ENCODE results near the gene TMEM120A. TPM values are rescaled to one million over a fixed set of nuclear protein-coding genes. Genes with fewer than 3 reads are reported as not detected.
A peak's percentile ranks its signal among the peaks of the same experiment; 100 is the strongest.
"Not testable (repeated sequence)": the region's sequence is repeated elsewhere in the genome, so short reads cannot be mapped to it uniquely, and the experiment has no call there.

TMEM120A gene
- total RNA-seq, 1 donor from 2014 or later = 9.4 TPM

GRCh38 chr7:76020031-76020714 is 25.8 kb upstream of the TMEM120A start:
- H3F3A ChIP-seq (ENCODE audit: low read depth) = no peaks in the 10 kb centered on the region
- peak; percentile 84 for DNase-seq (ENCODE audit: low spot score)
- no peak overlapping the region for H3K4me3 ChIP-seq
- H3K9me3 ChIP-seq (ENCODE audit: low read depth) = no peaks in the 10 kb centered on the region
- H4K20me1 ChIP-seq (ENCODE audit: low read depth) = no peaks in the 10 kb centered on the region
- Mint-ChIP-seq H3K4me1 (peaks cover 6% of the 10 kb centered on the region), H3K9me3 (no peaks in the 10 kb centered on the region), H3K27ac (peak overlapping the region; percentile 60), H3K27me3 (ENCODE audit: insufficient read depth, low read depth) (no peaks in the 10 kb centered on the region), H3K4me3 (no peak overlapping the region), H3K36me3 (peaks cover 34% of the 10 kb centered on the region)
- no peak overlapping the region for H3K27ac ChIP-seq
- peaks cover 4% of the 10 kb centered on the region for H3K36me3 ChIP-seq
- H3K79me2 ChIP-seq (ENCODE audit: low read depth) = no peaks in the 10 kb centered on the region
- H3K27me3 ChIP-seq = no peaks in the 10 kb centered on the region
- no peak overlapping the region for H3K4me2 ChIP-seq
- H3K4me1 ChIP-seq = no peaks in the 10 kb centered on the region
- no peak overlapping the region for H3K9ac ChIP-seq
- no peak overlapping the region for H2AFZ ChIP-seq (replicated peaks)
- no peak for TF ChIP-seq EZH2phosphoT487 (IDR thresholded peaks at IDR 0.05)
- TF ChIP-seq EZH2 (IDR thresholded peaks at IDR 0.05) = no peak
- TF ChIP-seq, protein P1, sequence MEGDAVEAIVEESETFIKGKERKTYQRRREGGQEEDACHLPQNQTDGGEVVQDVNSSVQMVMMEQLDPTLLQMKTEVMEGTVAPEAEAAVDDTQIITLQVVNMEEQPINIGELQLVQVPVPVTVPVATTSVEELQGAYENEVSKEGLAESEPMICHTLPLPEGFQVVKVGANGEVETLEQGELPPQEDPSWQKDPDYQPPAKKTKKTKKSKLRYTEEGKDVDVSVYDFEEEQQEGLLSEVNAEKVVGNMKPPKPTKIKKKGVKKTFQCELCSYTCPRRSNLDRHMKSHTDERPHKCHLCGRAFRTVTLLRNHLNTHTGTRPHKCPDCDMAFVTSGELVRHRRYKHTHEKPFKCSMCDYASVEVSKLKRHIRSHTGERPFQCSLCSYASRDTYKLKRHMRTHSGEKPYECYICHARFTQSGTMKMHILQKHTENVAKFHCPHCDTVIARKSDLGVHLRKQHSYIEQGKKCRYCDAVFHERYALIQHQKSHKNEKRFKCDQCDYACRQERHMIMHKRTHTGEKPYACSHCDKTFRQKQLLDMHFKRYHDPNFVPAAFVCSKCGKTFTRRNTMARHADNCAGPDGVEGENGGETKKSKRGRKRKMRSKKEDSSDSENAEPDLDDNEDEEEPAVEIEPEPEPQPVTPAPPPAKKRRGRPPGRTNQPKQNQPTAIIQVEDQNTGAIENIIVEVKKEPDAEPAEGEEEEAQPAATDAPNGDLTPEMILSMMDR (IDR thresholded peaks at IDR 0.05) = peak; percentile 92

DNA sequence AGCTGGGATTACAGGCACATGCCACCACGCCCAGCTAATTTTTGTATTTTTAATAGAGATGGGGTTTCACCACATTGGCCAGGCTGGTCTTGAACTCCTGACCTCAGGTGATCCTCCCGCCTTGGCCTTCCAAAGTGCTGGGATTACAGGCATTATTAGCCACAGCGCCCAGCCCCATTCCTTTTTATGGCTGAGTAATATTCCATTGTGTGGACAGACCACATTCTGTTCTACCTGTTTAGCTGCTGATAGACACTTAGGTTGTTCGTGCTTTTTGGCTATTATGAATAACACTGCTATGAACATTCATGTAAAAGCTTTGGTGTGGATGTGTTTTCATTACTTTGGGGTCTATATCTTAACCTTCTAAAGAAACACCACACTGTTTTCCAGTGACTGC is 24.1 kb upstream of the TMEM120A start:
- H3K4me3 ChIP-seq; H3K9ac ChIP-seq; H3K9me3 Mint-ChIP-seq; H3K27me3 ChIP-seq; H3K4me1 ChIP-seq; H3K27ac Mint-ChIP-seq; H3K27ac ChIP-seq; H3K27me3 Mint-ChIP-seq (ENCODE audit: insufficient read depth, low read depth); H3K36me3 ChIP-seq; H3K4me1 Mint-ChIP-seq; H3F3A ChIP-seq (ENCODE audit: low read depth); H3K4me3 Mint-ChIP-seq; H3K79me2 ChIP-seq (ENCODE audit: low read depth); H4K20me1 ChIP-seq (ENCODE audit: low read depth); H3K9me3 ChIP-seq (ENCODE audit: low read depth); H2AFZ ChIP-seq (replicated peaks); DNase-seq (ENCODE audit: low spot score); H3K4me2 ChIP-seq: not testable (repeated sequence)
- peaks cover 36% of the 10 kb centered on the region for H3K36me3 Mint-ChIP-seq

GRCh38 chr7:76016191-76016947 is 22.0 kb upstream of the TMEM120A start:
- no peaks in the 10 kb centered on the region for H3K9me3 Mint-ChIP-seq
- Histone ChIP-seq H3K4me2 (no peak overlapping the region), H3K79me2 (ENCODE audit: low read depth) (no peaks in the 10 kb centered on the region), H3F3A (ENCODE audit: low read depth) (no peaks in the 10 kb centered on the region), H3K36me3 (peaks cover 4% of the 10 kb centered on the region), H4K20me1 (ENCODE audit: low read depth) (no peaks in the 10 kb centered on the region), H3K27me3 (no peaks in the 10 kb centered on the region), H3K4me3 (no peak overlapping the region), H3K9me3 (ENCODE audit: low read depth) (no peaks in the 10 kb centered on the region), H3K9ac (no peak overlapping the region), H3K27ac (no peak overlapping the region), H3K4me1 (no peaks in the 10 kb centered on the region), H2AFZ (replicated peaks) (no peak overlapping the region)
- H3K36me3 Mint-ChIP-seq = peaks cover 32% of the 10 kb centered on the region
- TF ChIP-seq, protein P1 (IDR thresholded peaks at IDR 0.05) = no peak
- TF ChIP-seq EZH2phosphoT487 (IDR thresholded peaks at IDR 0.05) (no peak), EZH2 (IDR thresholded peaks at IDR 0.05) (no peak)
- no peak overlapping the region for H3K27ac Mint-ChIP-seq
- H3K27me3 Mint-ChIP-seq (ENCODE audit: insufficient read depth, low read depth) = no peaks in the 10 kb centered on the region
- peaks cover 3% of the 10 kb centered on the region for H3K4me1 Mint-ChIP-seq
- no peak for DNase-seq (ENCODE audit: low spot score)
- H3K4me3 Mint-ChIP-seq = no peak overlapping the region

DNA sequence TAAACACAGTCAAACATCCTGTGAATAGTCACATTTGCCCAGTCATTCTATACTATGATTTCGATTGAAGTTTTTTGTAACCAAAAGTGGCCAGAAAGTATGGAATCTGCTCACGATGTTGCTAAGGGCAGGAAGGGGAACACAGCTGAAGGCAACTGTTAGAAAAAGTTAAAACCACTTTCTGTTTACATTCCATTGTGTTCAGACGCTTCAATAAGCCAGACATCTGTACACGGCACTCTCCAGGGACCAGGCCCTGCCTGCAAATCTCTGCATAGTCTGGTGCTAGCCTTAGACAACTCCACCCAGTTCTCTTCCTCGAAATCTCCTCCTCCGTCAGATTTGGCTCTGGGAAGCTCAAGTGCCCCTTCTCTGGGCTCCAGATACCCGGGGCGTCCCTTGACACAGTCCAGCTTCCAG is 17.1 kb upstream of the TMEM120A start:
- no peaks in the 10 kb centered on the region for H3K79me2 ChIP-seq (ENCODE audit: low read depth)
- TF ChIP-seq EZH2 (IDR thresholded peaks at IDR 0.05) (no peak), EZH2phosphoT487 (IDR thresholded peaks at IDR 0.05) (no peak)
- TF ChIP-seq, protein P1 (IDR thresholded peaks at IDR 0.05) = no peak
- DNase-seq (ENCODE audit: low spot score) = no peak
- H3K9ac ChIP-seq = peak overlapping the region; percentile 20
- H3K36me3 Mint-ChIP-seq = peaks cover 23% of the 10 kb centered on the region
- peaks cover 3% of the 10 kb centered on the region for H3K4me1 Mint-ChIP-seq
- no peaks in the 10 kb centered on the region for H3K9me3 Mint-ChIP-seq
- no peak overlapping the region for H3K4me3 Mint-ChIP-seq
- H4K20me1 ChIP-seq (ENCODE audit: low read depth) = no peaks in the 10 kb centered on the region
- H3K27ac ChIP-seq = no peak overlapping the region
- H3K27me3 ChIP-seq = no peaks in the 10 kb centered on the region
- H3K4me1 ChIP-seq = no peaks in the 10 kb centered on the region
- H3K4me3 ChIP-seq = no peak overlapping the region
- H3K27ac Mint-ChIP-seq = no peak overlapping the region
- no peaks in the 10 kb centered on the region for H3K9me3 ChIP-seq (ENCODE audit: low read depth)
- H3K27me3 Mint-ChIP-seq (ENCODE audit: insufficient read depth, low read depth) = peaks cover 3% of the 10 kb centered on the region
- H3K36me3 ChIP-seq = peaks cover 1% of the 10 kb centered on the region
- no peaks in the 10 kb centered on the region for H3F3A ChIP-seq (ENCODE audit: low read depth)
- no peak overlapping the region for H3K4me2 ChIP-seq
- no peak overlapping the region for H2AFZ ChIP-seq (replicated peaks)

Data from neural progenitor cell (in vitro differentiated cells).